ENCODE measurements around the gene XPO5. TPM values are rescaled to one million over a fixed set of nuclear protein-coding genes. Genes with fewer than 3 reads are reported as not detected.

Gene XPO5
- polyA plus RNA-seq, 1 donor from 2014 or later, result 28.5 TPM

DNA sequence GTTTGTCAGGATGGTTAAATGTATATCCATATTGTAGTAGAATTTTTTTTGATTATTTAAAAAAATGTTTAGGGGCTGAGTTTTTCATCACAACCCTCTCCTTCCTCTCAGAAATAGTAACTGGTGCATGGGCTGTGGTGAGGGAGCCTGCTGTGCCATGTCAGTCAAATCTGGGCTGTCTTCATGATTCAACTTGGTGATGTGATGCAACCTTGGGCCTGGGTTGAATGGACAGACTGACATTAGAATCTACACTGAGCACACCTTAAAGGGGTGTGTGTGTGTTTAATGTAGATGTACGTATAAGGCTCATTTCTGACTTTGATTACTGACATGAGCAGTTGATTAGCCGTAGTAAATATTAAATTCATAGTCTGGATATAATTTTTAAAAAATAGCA, 94.8 kb downstream of the XPO5 start:
- H3K4me2 ChIP-seq (ENCODE audit: low read length), result no peak overlapping the region
- no peaks in the 10 kb centered on the region for H3F3A ChIP-seq (ENCODE audit: insufficient read depth, low read length, poor library complexity, severe bottlenecking)
- H2AFZ ChIP-seq (ENCODE audit: low read depth, low read length), result no peak overlapping the region
- no peaks in the 10 kb centered on the region for H3K27me3 ChIP-seq (ENCODE audit: insufficient read depth, low read depth, low read length)
- TF ChIP-seq MXI1 (conservative IDR thresholded peaks at IDR 0.05; ENCODE audit: poor library complexity, severe bottlenecking), result no peak
- H3K9ac ChIP-seq (ENCODE audit: low read length), result no peak overlapping the region
- H3K9me2 ChIP-seq (ENCODE audit: insufficient read depth, low read length), result no peaks in the 10 kb centered on the region
- H3K36me3 ChIP-seq (ENCODE audit: insufficient read depth, low read length), result no peaks in the 10 kb centered on the region
- H4K20me1 ChIP-seq (ENCODE audit: insufficient read depth), result no peaks in the 10 kb centered on the region
- peaks cover 35% of the 10 kb centered on the region for H3K79me2 ChIP-seq (replicated peaks; ENCODE audit: insufficient read depth, low read length)
- no peaks in the 10 kb centered on the region for H3K9me3 ChIP-seq (ENCODE audit: low read length)
- no peak overlapping the region for H3K4me3 ChIP-seq (ENCODE audit: low read length)
- H3K27ac ChIP-seq (ENCODE audit: low read length), result no peak overlapping the region

DNA sequence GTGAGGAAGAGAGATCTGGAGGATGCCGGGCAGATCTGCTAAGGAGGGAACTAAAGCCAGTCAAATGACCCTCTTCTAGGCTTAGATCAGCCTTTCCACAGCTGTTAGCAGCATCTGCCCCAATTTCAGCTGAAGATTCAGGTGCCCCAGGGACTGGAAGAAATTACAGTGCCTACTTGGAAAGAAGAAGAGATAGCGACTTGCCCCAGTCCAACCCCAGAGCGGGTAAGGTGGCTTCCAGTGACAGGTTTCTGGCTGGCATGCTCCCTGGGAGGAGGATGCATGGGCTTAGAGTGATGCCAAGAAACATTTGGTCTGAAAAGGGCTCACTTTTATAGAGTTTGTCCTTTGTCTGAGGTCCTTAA, 97.8 kb downstream of the XPO5 start:
- Histone ChIP-seq H3K4me3 (ENCODE audit: low read length) (peak overlapping the region; percentile 82), H3K27ac (ENCODE audit: low read length) (peak overlapping the region; percentile 77), H2AFZ (ENCODE audit: low read depth, low read length) (peak overlapping the region; percentile 87), H3K36me3 (ENCODE audit: insufficient read depth, low read length) (no peaks in the 10 kb centered on the region), H3K4me2 (ENCODE audit: low read length) (peak overlapping the region; percentile 99), H3K9me2 (ENCODE audit: insufficient read depth, low read length) (no peaks in the 10 kb centered on the region), H3K79me2 (replicated peaks; ENCODE audit: insufficient read depth, low read length) (peaks cover 30% of the 10 kb centered on the region), H3K27me3 (ENCODE audit: insufficient read depth, low read depth, low read length) (no peaks in the 10 kb centered on the region), H3K9me3 (ENCODE audit: low read length) (no peaks in the 10 kb centered on the region), H3F3A (ENCODE audit: insufficient read depth, low read length, poor library complexity, severe bottlenecking) (no peaks in the 10 kb centered on the region), H3K9ac (ENCODE audit: low read length) (peak overlapping the region; percentile 73), H4K20me1 (ENCODE audit: insufficient read depth) (no peaks in the 10 kb centered on the region)
- TF ChIP-seq TAF1 (IDR thresholded peaks at IDR 0.05; ENCODE audit: low read depth), result no peak
- TF ChIP-seq EP300 (conservative IDR thresholded peaks at IDR 0.05; ENCODE audit: poor library complexity, severe bottlenecking), result no peak
- TF ChIP-seq, protein P1, sequence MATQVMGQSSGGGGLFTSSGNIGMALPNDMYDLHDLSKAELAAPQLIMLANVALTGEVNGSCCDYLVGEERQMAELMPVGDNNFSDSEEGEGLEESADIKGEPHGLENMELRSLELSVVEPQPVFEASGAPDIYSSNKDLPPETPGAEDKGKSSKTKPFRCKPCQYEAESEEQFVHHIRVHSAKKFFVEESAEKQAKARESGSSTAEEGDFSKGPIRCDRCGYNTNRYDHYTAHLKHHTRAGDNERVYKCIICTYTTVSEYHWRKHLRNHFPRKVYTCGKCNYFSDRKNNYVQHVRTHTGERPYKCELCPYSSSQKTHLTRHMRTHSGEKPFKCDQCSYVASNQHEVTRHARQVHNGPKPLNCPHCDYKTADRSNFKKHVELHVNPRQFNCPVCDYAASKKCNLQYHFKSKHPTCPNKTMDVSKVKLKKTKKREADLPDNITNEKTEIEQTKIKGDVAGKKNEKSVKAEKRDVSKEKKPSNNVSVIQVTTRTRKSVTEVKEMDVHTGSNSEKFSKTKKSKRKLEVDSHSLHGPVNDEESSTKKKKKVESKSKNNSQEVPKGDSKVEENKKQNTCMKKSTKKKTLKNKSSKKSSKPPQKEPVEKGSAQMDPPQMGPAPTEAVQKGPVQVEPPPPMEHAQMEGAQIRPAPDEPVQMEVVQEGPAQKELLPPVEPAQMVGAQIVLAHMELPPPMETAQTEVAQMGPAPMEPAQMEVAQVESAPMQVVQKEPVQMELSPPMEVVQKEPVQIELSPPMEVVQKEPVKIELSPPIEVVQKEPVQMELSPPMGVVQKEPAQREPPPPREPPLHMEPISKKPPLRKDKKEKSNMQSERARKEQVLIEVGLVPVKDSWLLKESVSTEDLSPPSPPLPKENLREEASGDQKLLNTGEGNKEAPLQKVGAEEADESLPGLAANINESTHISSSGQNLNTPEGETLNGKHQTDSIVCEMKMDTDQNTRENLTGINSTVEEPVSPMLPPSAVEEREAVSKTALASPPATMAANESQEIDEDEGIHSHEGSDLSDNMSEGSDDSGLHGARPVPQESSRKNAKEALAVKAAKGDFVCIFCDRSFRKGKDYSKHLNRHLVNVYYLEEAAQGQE (IDR thresholded peaks at IDR 0.05; ENCODE audit: borderline replicate concordance), result no peak
- TF ChIP-seq, protein P2, sequence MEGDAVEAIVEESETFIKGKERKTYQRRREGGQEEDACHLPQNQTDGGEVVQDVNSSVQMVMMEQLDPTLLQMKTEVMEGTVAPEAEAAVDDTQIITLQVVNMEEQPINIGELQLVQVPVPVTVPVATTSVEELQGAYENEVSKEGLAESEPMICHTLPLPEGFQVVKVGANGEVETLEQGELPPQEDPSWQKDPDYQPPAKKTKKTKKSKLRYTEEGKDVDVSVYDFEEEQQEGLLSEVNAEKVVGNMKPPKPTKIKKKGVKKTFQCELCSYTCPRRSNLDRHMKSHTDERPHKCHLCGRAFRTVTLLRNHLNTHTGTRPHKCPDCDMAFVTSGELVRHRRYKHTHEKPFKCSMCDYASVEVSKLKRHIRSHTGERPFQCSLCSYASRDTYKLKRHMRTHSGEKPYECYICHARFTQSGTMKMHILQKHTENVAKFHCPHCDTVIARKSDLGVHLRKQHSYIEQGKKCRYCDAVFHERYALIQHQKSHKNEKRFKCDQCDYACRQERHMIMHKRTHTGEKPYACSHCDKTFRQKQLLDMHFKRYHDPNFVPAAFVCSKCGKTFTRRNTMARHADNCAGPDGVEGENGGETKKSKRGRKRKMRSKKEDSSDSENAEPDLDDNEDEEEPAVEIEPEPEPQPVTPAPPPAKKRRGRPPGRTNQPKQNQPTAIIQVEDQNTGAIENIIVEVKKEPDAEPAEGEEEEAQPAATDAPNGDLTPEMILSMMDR (IDR thresholded peaks at IDR 0.05; ENCODE audit: poor library complexity, severe bottlenecking), result no peak
- no peak for TF ChIP-seq EZH2 (IDR thresholded peaks at IDR 0.05; ENCODE audit: borderline replicate concordance, insufficient read depth, low read length, poor library complexity, severe bottlenecking)
- no peak for TF ChIP-seq MXI1 (conservative IDR thresholded peaks at IDR 0.05; ENCODE audit: poor library complexity, severe bottlenecking)
- TF ChIP-seq SMC3 (conservative IDR thresholded peaks at IDR 0.05; ENCODE audit: poor library complexity), result no peak
- no peak for TF ChIP-seq POLR2AphosphoS5 (IDR thresholded peaks at IDR 0.05)
